OCI-LY1 (cell line): ENCODE measurements around the gene HMMR.

Source experiments
- CTCF ChIP-seq: fragments of 200-600 bp; sonication (generic), shearing (Covaris generic); IDR thresholded peaks from 2 replicates; pipeline ENCODE4 v1.5.1; 2017; ENCODE audit warnings: mild to moderate bottlenecking, antibody characterized with exemption, low read length, moderate library complexity, mixed read lengths
- EZH2 ChIP-seq: fragments of 200-600 bp; sonication (generic), shearing (Covaris generic); IDR thresholded peaks from 2 replicates; pipeline ENCODE4 v1.8.0; 2017; ENCODE audit warnings: borderline replicate concordance, mixed run types, mild to moderate bottlenecking, antibody characterized with exemption, low read length, moderate library complexity, mixed read lengths

GRCh38 chr5:163437309-163438182 lies 22.9 kb upstream of the HMMR start, which contains the start of gene CCNG1:
- TF ChIP-seq CTCF (no peak), EZH2 (no peak)
